AG10803 (cell line): Measurements from ENCODE around the gene MANEA.
"Not testable (repeated sequence)": the region's sequence is repeated elsewhere in the genome, so short reads cannot be mapped to it uniquely, and the experiment has no call there.

Source experiments
- DNase-seq: peaks from one replicate; pipeline ENCODE4 v3.0.0; 2010; ENCODE audit warnings: low read depth
- H3K4me3 ChIP-seq: 2 replicates; pipeline ENCODE4 v1.5.1; 2011; ENCODE audit warnings: mild to moderate bottlenecking, low read length, control low read depth
- CTCF ChIP-seq: conservative IDR thresholded peaks from 2 replicates; pipeline ENCODE4 v1.5.1; 2011; ENCODE audit warnings: mild to moderate bottlenecking, low read length, control low read depth, inconsistent platforms

Gene MANEA

GRCh38 chr6:95569560-95569959, 7.8 kb upstream of the MANEA start:
- no peak overlapping the region for H3K4me3 ChIP-seq
- no peak for TF ChIP-seq CTCF
- no peak for DNase-seq

- DNase-seq: no peak
- no peak for TF ChIP-seq CTCF
- no peak overlapping the region for H3K4me3 ChIP-seq
Measured at GRCh38 chr6:95572098-95572497, 5.2 kb upstream of the MANEA start.

GRCh38 chr6:95574811-95575210, 2.5 kb upstream of the MANEA start:
- TF ChIP-seq CTCF: no peak
- peak; percentile 57 for DNase-seq
- no peak overlapping the region for H3K4me3 ChIP-seq

- TF ChIP-seq CTCF: no peak
- peak; percentile 15 for DNase-seq
- peak overlapping the region; percentile 93 for H3K4me3 ChIP-seq
Measured at GRCh38 chr6:95576218-95576997, 927 bp upstream of the MANEA start.

- H3K4me3 ChIP-seq: peak overlapping the region; percentile 93
- TF ChIP-seq CTCF: no peak
- no peak for DNase-seq
Measured at GRCh38 chr6:95576998-95577303, 384 bp upstream of the MANEA start.

- DNase-seq: no peak
- TF ChIP-seq CTCF: no peak
- peak overlapping the region; percentile 93 for H3K4me3 ChIP-seq
Measured at GRCh38 chr6:95578106-95578410, 723 bp downstream of the MANEA start.

GRCh38 chr6:95581073-95581472, 3.7 kb downstream of the MANEA start:
- TF ChIP-seq CTCF: no peak
- DNase-seq: no peak
- H3K4me3 ChIP-seq: no peak overlapping the region

- DNase-seq, H3K4me3 ChIP-seq: not testable (repeated sequence)
Measured at GRCh38 chr6:95584226-95584625, 6.9 kb downstream of the MANEA start.
